ENCODE results near the gene FGGY.
"Not testable (repeated sequence)": the region's sequence is repeated elsewhere in the genome, so short reads cannot be mapped to it uniquely, and the experiment has no call there.

Gene FGGY

DNA sequence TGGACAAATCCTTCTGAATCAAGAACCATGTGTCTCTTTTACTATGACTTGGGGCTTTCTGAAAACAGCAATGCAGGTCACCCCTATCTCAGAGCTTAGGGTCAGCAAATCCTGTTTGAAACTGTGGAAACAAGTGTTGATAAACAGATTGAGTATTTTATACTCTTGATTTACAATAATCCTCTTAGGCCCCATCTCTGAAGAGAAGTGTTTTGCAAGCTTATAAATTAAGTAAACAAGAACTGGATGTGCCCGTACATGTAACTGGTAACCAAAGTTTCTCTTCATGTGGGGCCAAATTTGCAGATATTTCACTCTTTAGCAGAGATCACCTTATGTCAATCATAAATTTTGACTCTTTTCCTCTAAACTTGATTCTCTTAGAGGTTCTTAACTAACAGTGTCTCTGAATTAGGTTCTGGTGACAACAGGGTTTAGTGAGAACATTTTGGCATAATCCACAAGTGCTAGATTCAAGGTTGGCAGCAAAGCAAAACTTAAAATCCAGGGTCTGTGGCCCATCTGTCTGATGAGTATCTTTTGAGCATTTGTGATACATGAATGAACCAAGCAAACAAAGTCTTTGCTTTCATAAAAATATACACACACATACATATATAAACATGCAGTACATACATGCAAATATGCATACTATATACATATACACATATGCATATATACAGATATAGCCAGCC, 334.8 kb downstream of the FGGY start:
- Histone ChIP-seq H3K9me3 (replicated peaks in 1 of 11) (peaks cover 0 to 5% (median 0%) of the 10 kb centered on the region in 11 experiments; a peak in 1 of 22 replicates), H3K27me3 (no peaks in the 10 kb centered on the region), H3K27ac (no peak overlapping the region), H3K4me2 (no peak overlapping the region), H4K20me1 (no peaks in the 10 kb centered on the region), H3K36me3 (no peaks in the 10 kb centered on the region), H3K4me3 (no peak overlapping the region), H3K4me1 (peaks cover 0 to 14% (median 0%) of the 10 kb centered on the region in 10 experiments; a peak in 7 of 20 replicates), H3K9ac (no peak overlapping the region)
- no peak for TF ChIP-seq Cebpa-rat (IDR thresholded peaks at IDR 0.05)

DNA sequence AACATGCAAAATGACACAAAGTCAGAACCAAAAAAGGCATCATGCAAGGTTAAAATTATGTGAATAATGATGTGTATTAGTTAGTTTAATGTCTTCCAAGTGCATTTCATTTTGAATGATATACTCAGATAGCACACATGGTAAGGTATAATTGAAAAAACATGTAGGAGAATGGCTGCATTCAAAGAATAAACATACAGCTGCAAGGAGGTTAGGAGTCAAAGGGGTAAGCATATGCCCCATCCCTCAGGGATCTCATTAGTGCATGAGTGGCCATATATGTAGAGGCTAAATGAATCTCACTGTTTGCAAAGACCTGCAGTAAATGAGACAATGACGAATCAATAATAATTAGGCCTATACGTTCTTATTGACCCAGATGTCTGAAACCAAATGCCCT, 338.2 kb downstream of the FGGY start:
- Histone ChIP-seq H3K36me3 (peaks cover 0 to 13% (median 0%) of the 10 kb centered on the region in 11 experiments; a peak in 1 of 22 replicates), H3K4me2 (no peak overlapping the region), H4K20me1 (no peaks in the 10 kb centered on the region), H3K9me3 (replicated peaks in 1 of 11) (peaks cover 0 to 9% (median 3%) of the 10 kb centered on the region in 11 experiments; a peak in 6 of 22 replicates), H3K4me1 (peaks cover 0 to 14% (median 0%) of the 10 kb centered on the region in 10 experiments; a peak in 7 of 20 replicates), H3K27ac (no peak overlapping the region), H3K27me3 (no peaks in the 10 kb centered on the region), H3K9ac (no peak overlapping the region), H3K4me3 (no peak overlapping the region)
- no peak for TF ChIP-seq Cebpa-rat (IDR thresholded peaks at IDR 0.05)

DNA sequence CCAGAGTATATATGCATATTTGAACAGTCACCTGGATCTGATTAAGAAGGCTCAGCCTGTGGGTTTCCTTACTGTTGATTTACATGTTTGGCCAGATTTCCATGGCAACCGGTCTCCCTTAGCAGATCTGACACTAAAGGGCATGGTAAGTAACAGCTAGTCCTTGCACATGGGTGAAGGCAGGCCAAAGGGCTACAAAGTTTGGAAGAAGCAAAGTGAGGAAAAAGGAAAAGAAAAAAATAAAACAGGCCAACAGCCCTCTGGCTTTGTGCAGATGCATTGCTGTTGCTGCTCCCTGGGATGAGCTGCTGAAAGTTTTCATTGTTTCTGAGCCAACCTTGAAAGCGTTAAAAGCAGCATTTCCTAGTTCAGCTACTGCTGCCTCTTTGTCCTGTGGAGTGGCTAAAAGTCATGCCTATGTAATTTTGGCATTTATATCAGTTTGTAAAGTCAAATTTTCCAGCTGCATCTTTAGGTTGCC, 341.4 kb downstream of the FGGY start:
- Histone ChIP-seq H3K4me3 (no peak overlapping the region), H3K27me3 (no peaks in the 10 kb centered on the region), H3K4me2 (no peak overlapping the region), H4K20me1 (no peaks in the 10 kb centered on the region), H3K9me3 (replicated peaks in 1 of 11) (peaks cover 0 to 13% (median 6%) of the 10 kb centered on the region in 11 experiments; a peak in 6 of 22 replicates), H3K9ac (no peak overlapping the region), H3K36me3 (peaks cover 0 to 16% (median 0%) of the 10 kb centered on the region in 11 experiments; a peak in 1 of 22 replicates), H3K27ac (no peak overlapping the region), H3K4me1 (peaks cover 0 to 19% (median 0%) of the 10 kb centered on the region in 10 experiments; a peak in 7 of 20 replicates)
- no peak for TF ChIP-seq Cebpa-rat (IDR thresholded peaks at IDR 0.05)

DNA sequence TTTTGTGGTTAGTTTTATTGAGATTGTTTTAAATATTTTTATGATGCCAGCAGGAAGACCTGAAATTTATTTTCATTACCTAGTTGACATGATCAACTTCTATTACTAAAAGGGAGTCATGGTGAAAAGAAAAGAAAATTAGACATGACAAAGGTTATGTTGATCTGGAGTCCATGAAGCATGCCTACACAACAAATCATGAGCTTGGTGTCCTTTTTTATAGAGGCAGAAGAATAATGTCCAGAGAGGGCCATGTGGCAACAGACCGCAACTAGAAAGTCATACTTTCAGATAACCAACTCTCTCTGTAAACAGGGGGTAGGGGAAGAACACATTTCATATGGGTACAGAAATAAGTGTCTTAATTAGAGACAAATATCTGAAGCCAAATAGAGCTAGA, 342.4 kb downstream of the FGGY start:
- no peak for TF ChIP-seq Cebpa-rat (IDR thresholded peaks at IDR 0.05)
- H3K9ac ChIP-seq = no peak overlapping the region
- H3K4me1 ChIP-seq = peaks cover 0 to 9% (median 0%) of the 10 kb centered on the region in 10 experiments; a peak in 4 of 20 replicates
- H3K36me3 ChIP-seq = peaks cover 0 to 16% (median 0%) of the 10 kb centered on the region in 11 experiments; a peak in 1 of 22 replicates
- no peak overlapping the region for H3K4me3 ChIP-seq
- no peaks in the 10 kb centered on the region for H3K27me3 ChIP-seq
- no peak overlapping the region for H3K27ac ChIP-seq
- H4K20me1 ChIP-seq = no peaks in the 10 kb centered on the region
- H3K4me2 ChIP-seq = no peak overlapping the region
- H3K9me3 ChIP-seq (replicated peaks in 1 of 11) = peaks cover 0 to 13% (median 6%) of the 10 kb centered on the region in 11 experiments; a peak in 6 of 22 replicates

DNA sequence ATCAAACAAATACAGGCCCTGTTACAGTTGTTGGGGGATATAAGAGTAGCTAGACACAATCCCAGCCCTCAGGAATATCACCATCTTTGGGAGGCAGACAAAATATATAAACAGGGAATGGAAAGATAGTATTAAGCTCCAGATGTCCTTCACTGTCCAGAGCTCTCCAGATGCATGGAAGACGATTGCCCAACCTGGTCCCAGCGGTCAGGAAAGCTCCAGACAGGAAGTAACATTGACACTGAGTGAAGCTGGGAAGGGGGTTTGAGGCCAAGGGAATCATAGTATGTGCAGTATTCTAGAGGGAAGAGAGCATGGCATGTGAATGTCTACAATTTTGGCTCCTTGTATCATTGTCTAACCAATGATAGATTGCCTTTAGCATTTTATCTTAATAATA, 344.0 kb downstream of the FGGY start:
- H4K20me1 ChIP-seq = no peaks in the 10 kb centered on the region
- H3K4me1 ChIP-seq = peaks cover 0 to 5% (median 0%) of the 10 kb centered on the region in 10 experiments; a peak in 2 of 20 replicates
- no peak overlapping the region for H3K27ac ChIP-seq
- peaks cover 0 to 13% (median 6%) of the 10 kb centered on the region in 11 experiments; a peak in 6 of 22 replicates for H3K9me3 ChIP-seq (replicated peaks in 1 of 11)
- TF ChIP-seq Cebpa-rat (IDR thresholded peaks at IDR 0.05) = no peak
- H3K27me3 ChIP-seq = no peaks in the 10 kb centered on the region
- peaks cover 0 to 16% (median 0%) of the 10 kb centered on the region in 11 experiments; a peak in 1 of 22 replicates for H3K36me3 ChIP-seq
- H3K4me2 ChIP-seq = no peak overlapping the region
- no peak overlapping the region for H3K4me3 ChIP-seq
- no peak overlapping the region for H3K9ac ChIP-seq

DNA sequence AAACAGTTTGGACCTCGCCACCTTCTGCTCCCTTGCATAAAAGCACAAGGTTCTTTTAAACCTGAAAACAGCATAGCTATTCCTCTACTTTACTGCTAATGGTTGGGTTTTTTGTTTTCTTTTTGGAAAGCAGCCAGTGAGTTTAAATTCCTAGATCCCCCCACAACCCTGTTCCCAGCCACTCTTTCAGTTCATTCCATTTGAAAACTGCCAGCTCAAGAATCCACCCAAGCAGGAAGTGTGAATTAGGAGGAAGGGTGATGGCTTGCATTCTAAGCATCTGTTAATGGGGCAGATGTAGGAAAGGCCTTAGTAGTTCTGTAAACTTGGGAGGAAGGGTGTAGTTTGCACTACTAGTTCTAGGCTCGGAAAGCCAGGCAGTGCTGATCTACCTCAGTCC, 344.9 kb downstream of the FGGY start:
- no peak overlapping the region for H3K9ac ChIP-seq
- peaks cover 0 to 13% (median 6%) of the 10 kb centered on the region in 11 experiments; a peak in 7 of 22 replicates for H3K9me3 ChIP-seq (replicated peaks in 1 of 11)
- peaks cover 0 to 5% (median 0%) of the 10 kb centered on the region in 10 experiments; a peak in 2 of 20 replicates for H3K4me1 ChIP-seq
- peaks cover 0 to 16% (median 0%) of the 10 kb centered on the region in 11 experiments; a peak in 1 of 22 replicates for H3K36me3 ChIP-seq
- no peak for TF ChIP-seq Cebpa-rat (IDR thresholded peaks at IDR 0.05)
- no peaks in the 10 kb centered on the region for H4K20me1 ChIP-seq
- H3K4me2 ChIP-seq = no peak overlapping the region
- H3K27ac ChIP-seq = no peak overlapping the region
- H3K27me3 ChIP-seq = no peaks in the 10 kb centered on the region
- no peak overlapping the region for H3K4me3 ChIP-seq

DNA sequence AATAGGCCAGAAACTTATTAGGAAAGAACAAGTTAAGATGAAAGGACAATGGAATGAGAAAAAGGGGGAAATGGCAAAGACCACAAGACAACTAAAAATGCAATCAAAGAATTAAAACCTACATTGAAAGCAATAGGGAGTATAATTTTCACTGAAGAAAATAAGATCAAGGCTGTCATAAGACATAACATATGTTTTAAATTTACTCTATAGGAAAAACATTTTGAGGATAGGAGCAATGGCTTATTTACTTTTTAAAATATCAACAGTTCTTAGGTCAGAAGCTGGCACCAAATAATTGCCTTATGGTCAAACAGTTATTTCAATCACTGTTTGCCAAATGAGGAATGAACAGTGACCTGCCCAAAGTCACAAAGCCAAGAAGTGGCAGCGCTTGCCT, 346.6 kb downstream of the FGGY start:
- Histone ChIP-seq H3K4me1 (peaks cover 0 to 5% (median 0%) of the 10 kb centered on the region in 10 experiments; a peak in 2 of 20 replicates), H3K36me3 (peaks cover 0 to 12% (median 0%) of the 10 kb centered on the region in 11 experiments; a peak in 1 of 22 replicates), H3K27ac (no peak overlapping the region), H3K9ac (no peak overlapping the region), H4K20me1 (no peaks in the 10 kb centered on the region), H3K27me3 (no peaks in the 10 kb centered on the region), H3K4me2 (no peak overlapping the region), H3K9me3 (replicated peaks in 1 of 11) (peaks cover 0 to 13% (median 6%) of the 10 kb centered on the region in 11 experiments; a peak in 8 of 22 replicates), H3K4me3 (no peak overlapping the region)
- no peak for TF ChIP-seq Cebpa-rat (IDR thresholded peaks at IDR 0.05)

DNA sequence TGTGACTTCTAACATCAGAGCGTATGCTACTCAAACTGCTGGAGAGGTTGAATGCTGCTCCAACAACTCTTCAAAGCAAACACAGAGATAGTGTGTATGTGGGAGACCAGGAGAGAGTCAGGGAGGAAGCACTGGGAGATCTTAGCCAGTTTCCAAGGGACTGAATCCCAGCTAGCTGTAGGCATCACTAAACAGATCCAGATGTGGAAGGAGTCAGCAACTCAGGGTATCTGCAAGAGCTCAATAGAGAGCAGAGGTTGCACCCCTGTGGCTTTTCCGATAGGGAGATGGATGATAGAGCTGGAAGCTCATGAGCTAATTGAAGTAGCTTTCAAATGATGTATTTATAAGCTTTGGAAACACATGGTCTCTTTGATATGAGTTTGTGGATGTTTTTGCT, 349.0 kb downstream of the FGGY start:
- TF ChIP-seq Cebpa-rat (IDR thresholded peaks at IDR 0.05) = no peak
- H3K4me1 ChIP-seq = peaks cover 0 to 5% (median 0%) of the 10 kb centered on the region in 10 experiments; a peak in 2 of 20 replicates
- H3K9ac ChIP-seq = no peak overlapping the region
- no peak overlapping the region for H3K27ac ChIP-seq
- no peak overlapping the region for H3K4me3 ChIP-seq
- no peaks in the 10 kb centered on the region for H3K36me3 ChIP-seq
- no peaks in the 10 kb centered on the region for H4K20me1 ChIP-seq
- no peak overlapping the region for H3K4me2 ChIP-seq
- no peaks in the 10 kb centered on the region for H3K27me3 ChIP-seq
- peaks cover 0 to 4% (median 0%) of the 10 kb centered on the region in 11 experiments; a peak in 2 of 22 replicates for H3K9me3 ChIP-seq (replicated peaks in 1 of 11)

DNA sequence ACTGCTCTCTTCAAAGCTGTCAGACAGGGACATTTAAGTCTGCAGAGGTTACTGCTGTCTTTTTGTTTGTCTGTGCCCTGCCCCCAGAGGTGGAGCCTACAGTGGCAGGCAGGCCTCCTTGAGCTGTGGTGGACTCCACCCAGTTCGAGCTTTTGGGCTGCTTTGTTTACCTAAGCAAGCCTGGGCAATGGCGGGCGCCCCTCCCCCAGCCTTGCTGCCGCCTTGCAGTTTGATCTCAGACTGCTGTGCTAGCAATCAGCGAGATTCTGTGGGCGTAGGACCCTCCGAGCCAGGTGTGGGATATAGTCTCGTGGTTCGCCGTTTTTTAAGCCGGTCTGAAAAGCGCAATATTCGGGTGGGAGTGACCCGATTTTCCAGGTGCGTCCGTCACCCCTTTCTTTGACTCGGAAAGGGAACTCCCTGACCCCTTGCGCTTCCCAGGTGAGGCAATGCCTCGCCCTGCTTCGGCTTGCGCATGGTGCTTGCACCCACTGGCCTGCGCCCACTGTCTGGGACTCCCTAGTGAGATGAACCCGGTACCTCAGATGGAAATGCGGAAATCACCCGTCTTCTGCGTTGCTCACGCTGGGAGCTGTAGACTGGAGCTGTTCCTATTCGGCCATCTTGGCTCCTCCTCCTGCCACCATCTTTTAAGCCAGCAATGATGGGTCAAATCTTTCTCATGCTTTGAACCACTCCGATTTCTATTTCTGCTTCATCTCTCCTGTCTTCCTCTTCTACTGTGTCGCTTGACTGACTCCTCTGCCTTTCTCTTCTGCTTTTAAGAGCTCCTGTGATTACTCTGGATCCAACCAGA, 356.5 kb downstream of the FGGY start:
- H3K9ac ChIP-seq; H3K27me3 ChIP-seq; H3K27ac ChIP-seq; H3K4me3 ChIP-seq; H4K20me1 ChIP-seq; H3K4me2 ChIP-seq; H3K9me3 ChIP-seq (replicated peaks in 1 of 11); H3K36me3 ChIP-seq: not testable (repeated sequence)
- H3K4me1 ChIP-seq = peaks cover 0 to 39% (median 0%) of the 10 kb centered on the region in 10 experiments; a peak in 6 of 20 replicates

Data from BLaER1 treated with 17β-estradiol and CSF1 and Interleukin-3, amounts not matched to agents 10 nM and 100 nM (cell line).